ENCODE measurements around the gene SIK2.
"Not testable (repeated sequence)": the region's sequence is repeated elsewhere in the genome, so short reads cannot be mapped to it uniquely, and the experiment has no call there.

SIK2 gene

DNA sequence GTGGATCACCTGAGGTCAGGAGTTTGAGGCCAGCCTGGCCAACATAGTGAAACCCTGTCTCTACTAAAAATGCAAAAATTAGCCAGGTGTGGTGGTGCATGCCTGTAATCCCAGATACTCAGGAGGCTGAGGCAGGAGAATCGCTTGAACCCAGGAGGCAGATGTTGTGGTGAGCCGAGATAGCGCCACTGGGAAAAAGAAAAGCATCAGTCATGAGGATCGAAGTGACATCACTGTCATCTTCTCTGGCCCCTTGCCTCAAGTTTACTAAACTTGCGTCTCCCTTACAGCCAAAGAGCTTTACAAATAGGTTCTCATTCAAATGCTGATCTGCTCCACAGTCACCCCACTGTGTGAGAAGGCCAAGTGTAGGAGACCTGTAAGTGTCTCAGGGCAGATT lies 169.0 kb downstream of the SIK2 start:
- intact Hi-C loops (cut with DNase I); DNase-seq: not testable (repeated sequence)

DNA sequence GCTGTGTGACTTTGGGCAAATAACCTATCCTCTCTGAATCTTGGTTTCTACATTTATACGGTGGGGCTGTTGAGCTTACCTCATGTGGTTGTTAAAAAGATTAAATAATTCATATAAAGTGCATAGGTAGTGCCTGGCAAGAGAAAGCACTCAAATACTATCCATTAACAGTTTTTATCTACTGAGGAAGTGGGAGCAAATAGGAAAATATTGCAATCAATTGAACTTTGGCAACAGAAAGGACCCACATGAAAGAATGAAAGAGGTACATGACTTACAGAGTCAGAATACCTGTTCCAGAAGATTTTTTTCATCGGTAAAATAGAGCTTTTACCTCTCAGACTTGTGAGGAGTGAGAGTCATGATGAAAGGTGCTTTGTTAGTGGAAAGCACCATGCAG lies 170.3 kb downstream of the SIK2 start:
- no peak for DNase-seq
- intact Hi-C loops (cut with DNase I), result no loop called here

GRCh38 chr11:111774955-111775710 lies 172.9 kb downstream of the SIK2 start:
- DNase-seq, result peak in 1 of 10 donors; percentile 29
- intact Hi-C loops (cut with DNase I), result loop anchor here (5.0 kb wide), 2 partner anchors 67 to 318 kb away; no protein-coding TSS in a partner anchor

DNA sequence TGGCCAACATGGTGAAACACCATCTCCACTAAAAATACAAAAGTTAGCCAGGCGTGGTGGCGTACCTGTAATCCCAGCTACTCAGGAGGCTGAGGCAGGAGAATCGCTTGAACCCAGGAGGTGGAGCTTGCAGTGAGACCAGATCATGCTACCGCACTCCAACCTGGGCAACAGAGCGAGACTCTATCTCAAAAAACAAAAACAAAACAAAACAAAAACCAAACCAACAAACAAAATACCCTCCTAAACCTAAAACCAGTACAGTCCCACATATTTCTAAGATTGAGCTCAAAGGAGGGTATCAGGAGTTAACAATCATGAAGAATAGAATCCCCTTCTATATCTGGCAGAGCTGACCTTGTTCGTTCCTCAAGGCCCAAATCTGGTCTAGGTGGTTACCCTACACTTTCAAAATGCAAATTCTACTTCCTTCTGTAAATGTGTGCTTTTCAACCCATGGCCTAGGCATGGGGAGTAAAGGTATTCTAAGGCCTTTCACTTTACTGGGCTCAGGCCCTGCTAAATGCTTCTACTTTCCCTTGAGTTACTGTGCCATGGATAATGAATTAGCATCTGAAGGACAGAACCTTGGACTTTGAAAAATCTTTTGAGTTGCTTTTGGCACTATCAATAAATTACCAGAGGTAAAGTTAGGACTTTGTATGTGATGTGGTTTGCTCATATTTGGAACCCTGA lies 174.3 kb downstream of the SIK2 start:
- DNase-seq, result no peak
- intact Hi-C loops (cut with DNase I), result loop anchor here (1.0 to 5.0 kb wide), 4 partner anchors 66 to 319 kb away; partner anchors contain the start of gene SIK2

DNA sequence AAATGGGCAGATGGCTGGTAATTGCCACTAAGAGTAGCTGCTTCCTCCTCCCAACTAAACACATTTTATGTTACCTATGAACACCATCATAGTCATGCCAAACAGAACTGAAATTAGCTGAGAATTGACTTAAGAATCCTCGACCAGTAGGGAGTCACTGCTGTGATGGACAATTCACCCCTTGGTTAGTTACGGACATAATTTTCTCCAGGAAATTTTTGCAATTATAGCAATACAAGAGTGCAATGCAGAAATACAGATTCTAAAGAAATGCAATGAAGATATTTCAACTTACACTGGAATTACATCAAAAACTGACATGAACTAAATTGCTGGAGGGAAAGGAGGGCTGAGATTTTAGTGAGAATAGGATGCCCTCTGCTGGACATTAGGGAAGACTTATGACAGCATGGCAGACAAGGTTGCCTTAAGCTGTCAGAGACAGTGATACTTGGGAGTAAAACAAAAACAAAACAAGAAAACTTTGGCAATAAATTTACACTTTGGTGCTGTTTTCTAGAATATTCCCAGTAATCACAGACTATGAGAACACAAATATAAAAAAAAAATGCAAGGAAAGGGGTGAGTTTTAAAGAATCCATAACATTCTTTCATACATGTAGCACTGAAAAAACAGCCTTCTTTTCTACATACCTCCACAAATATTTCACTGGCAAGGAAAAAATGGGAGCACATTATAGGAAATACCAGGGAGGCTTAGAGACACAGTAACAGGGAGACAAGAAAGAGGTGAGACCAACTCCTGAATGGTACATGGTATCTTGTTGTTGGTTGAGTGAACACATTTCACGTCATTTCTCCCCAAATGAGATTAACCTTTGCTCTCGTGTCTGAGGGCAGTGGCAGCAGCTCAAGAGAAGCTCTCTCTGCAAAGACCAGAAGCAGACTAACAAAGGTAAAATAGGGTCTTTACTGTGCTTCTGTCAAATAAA lies 175.1 kb downstream of the SIK2 start:
- intact Hi-C loops (cut with DNase I), result loop anchor here (1.0 to 5.0 kb wide), 4 partner anchors 65 to 320 kb away; partner anchors contain the start of gene SIK2
- peak in 2 of 10 donors; percentile 22 to 41 for DNase-seq

- no peak for DNase-seq
- intact Hi-C loops (cut with DNase I), result loop anchor here (5.0 kb wide), 2 partner anchors 64 to 321 kb away; no protein-coding TSS in a partner anchor
Measured at GRCh38 chr11:111778047-111778558, 175.9 kb downstream of the SIK2 start.

GRCh38 chr11:111779118-111779517 lies 176.9 kb downstream of the SIK2 start:
- intact Hi-C loops (cut with DNase I), result loop anchor here (5.0 kb wide), 2 partner anchors 63 to 322 kb away; no protein-coding TSS in a partner anchor
- no peak for DNase-seq

Measured in posterior cingulate gyrus (tissue), 11 donors.